GM18868 (cell line): ENCODE results near the gene CASP8AP2.
"Not testable (repeated sequence)": the region's sequence is repeated elsewhere in the genome, so short reads cannot be mapped to it uniquely, and the experiment has no call there.

ENCODE experiments used
- ATAC-seq: cut with Tn5 transposase; IDR thresholded peaks from one replicate; pipeline ENCODE4 v1.9.1; 2021; ENCODE audit warnings: mild to moderate bottlenecking, moderate library complexity; ENCODE audit not compliant: unreplicated experiment

The CASP8AP2 gene

GRCh38 chr6:89886378-89887120, 56.9 kb downstream of the CASP8AP2 start:
- ATAC-seq: no peak

- no peak for ATAC-seq
These were observed 57.9 kb downstream of the CASP8AP2 start for GRCh38 chr6:89887452-89888137.

DNA sequence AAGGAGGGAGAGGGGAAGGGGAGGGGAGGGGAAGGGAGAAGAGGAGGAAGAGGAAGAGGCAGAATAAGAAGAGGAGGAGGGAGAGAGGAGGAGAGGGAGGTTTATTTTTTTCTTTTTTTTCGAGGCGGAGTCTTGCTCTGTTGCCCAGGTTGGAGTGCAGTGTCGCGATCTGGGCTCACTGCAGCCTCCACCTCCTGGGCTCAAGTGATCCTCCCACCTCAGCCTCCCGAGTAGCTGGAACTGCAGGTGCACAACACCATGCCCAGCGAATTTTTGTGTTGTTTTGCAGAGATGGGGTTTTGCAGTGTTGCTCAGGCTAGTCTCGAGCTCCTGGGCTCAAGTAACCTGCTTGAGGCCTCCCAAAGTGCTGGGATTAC, 58.4 kb downstream of the CASP8AP2 start:
- ATAC-seq: no peak

DNA sequence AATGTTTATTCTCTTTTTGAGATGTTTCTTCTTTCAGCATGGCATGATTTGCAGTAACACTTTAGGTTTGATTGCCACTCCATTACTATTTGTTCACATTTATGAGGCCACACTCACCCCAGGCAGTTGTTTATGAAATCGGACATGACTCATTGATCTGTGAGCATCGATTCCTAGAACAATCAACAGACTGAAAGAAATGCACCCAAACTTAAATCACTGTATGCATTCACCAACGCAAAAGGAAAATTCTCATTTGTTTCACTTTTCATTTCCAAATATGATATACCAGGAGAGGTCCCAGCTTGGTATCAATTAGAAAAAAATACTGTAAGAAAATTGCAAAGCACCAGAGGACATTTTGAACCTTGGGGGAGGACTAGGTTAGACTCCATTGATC, 59.2 kb downstream of the CASP8AP2 start:
- no peak for ATAC-seq

DNA sequence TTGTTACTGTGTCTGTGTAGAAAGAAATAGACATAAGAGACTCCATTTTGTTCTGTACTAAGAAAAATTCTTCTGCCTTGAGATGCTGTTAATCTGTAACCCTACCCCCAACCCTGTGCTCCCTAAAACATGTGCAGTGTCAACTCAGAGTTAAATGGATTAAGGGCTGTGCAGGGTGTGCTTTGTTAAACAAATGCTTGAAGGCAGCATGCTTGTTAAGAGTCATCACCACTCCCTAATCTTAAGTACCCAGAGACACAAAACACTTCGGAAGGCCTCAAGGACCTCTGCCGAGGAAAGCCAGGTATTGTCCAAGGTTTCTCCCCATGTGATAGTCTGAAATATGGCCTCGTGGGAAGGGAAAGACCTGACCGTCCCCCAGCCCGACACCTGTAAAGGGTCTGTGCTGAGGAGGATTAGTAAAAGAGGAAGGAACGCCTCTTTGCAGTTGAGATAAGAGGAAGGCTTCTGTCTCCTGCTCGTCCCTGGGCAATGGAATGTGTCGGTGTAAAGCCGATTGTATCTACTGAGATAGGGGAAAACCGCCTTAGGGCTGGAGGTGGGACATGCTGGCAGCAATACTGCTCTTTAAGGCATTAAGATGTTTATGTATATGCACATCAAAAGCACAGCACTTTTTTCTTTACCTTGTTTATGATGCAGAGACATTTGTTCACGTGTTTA, 61.3 kb downstream of the CASP8AP2 start:
- ATAC-seq: not testable (repeated sequence)

DNA sequence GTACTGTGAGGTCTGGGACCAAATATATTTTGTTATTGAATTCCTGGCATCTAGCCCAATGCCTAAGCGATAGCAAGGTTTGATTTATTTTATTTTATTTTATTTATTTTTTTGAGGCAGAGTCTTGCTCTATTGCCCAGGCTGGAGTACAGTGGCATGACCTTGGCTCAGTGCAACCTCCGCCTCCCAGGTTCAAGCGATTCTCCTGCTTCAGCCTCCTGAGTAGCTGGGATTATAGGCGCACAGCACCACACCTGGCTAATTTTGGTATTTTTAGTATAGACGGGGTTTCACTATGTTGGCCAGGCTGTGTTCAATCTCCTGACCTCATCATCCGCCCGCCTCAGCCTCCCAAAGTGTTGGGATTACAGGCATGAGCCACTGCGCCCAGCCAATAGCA, 62.9 kb downstream of the CASP8AP2 start:
- ATAC-seq: not testable (repeated sequence)

DNA sequence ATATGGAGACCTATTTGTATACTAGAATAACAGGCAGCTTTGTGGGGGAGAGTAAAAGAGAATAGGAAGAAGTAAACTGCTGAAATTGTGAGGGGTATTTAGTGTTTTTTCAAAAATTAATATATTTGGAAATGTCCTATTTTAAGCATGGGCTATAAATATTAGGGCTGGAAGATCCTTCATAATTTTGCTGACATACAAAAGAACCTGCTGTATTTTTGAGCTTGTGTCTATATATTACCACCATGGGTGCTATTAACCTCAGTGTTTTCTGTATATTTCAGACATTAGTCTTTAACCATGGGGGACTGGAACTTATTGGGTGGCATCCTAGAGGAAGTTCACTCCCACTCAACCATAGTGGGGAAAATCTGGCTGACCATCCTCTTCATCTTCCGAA, 64.5 kb downstream of the CASP8AP2 start, which contains the start of gene GJA10:
Gene GJA10, plus strand, starts transcription at position 301 of the 400 bp plus-strand sequence. Its CDS starts 0 bp downstream, at position 301.
- ATAC-seq: no peak

- no peak for ATAC-seq
These were observed 65.7 kb downstream of the CASP8AP2 start for GRCh38 chr6:89895276-89895874.

DNA sequence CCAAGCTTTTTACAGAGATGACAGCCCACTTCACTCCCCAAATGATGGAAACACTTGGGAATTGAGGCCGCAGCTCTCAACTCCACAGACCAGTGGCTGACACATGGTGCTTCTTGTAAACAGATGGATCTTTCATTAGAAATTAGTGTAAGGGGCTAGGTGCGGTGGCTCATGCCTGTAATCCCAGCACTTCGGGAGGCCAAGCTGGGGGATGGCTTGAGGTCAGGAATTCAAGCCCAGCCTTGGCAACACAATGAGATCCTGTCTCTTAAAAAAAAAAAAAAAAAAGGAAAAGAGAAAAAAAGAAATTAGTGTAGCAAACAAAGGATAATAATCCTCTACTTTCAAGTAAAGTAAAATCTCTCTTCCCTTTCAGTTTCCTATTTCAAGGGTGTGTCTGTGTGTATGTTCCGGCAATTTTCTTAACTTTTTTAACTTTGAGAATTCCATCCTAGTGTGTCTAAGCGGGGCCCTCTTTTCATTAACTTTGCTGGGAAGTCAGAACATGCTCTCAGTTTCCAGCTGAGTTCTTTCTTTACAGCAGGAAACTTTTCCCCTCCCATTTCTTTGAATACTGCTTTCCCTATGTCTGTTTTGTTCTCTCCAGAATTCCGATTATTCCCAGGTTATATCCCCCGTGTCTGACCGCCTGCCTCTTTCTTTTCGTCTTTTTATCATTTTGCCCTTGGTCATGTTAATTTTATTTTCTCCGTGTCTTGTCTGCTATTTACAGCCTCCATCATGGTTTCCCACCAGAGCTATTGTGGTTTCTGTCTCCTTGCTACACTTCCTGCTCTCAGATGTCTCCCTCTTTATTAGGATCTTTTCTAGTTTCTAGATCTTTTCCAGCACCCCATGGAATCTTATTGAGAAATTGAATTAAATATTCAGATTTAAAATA, 80.6 kb downstream of the CASP8AP2 start:
- not testable (repeated sequence) for ATAC-seq

- ATAC-seq: no peak
These were observed 81.2 kb downstream of the CASP8AP2 start for GRCh38 chr6:89910902-89911240.

GRCh38 chr6:89916136-89916920, 86.6 kb downstream of the CASP8AP2 start:
- no peak for ATAC-seq

- no peak for ATAC-seq
These were observed 87.5 kb downstream of the CASP8AP2 start for GRCh38 chr6:89917216-89917615.

DNA sequence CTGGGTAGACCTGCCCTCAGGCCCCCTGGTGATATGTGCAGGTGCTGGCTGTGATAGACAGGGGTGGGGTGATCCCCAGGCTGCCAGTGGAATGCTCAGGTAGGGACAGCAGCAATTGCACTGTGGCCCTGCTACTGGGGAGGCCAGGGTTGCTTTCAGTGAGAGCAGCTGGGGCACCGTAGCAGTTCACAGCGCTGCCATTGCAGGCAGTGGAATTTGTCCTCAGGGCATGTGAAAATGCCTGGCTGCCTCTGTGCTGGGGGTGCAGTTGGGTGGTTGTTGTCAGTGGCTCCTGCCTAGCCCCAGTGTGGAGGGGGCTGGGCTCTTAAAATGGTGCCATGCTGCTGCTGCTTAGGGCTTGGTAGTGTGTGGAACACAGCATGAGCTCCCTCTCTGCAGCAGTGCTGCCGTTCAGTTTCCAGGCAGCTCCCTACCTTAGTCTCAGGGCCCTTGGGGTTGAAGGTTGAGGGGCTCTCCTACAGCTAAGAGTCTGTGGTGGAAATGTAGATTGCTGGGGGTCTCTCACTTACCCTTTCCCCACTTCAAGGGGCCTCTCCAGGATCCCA, 88.2 kb downstream of the CASP8AP2 start:
- ATAC-seq: no peak
